Neural cell (in vitro differentiated cells): ENCODE measurements around the gene SLC17A7. TPM values are rescaled to one million over a fixed set of nuclear protein-coding genes. Genes with fewer than 3 reads are reported as not detected.

Source experiments
- H2AFZ ChIP-seq: fragments of 200-600, 300-800 bp; sonication (generic), shearing (Covaris generic); 2 replicates; pipeline ENCODE4 v1.6.0; 2014; ENCODE audit warnings: low read depth, mild to moderate bottlenecking, antibody characterized with exemption, low read length, moderate library complexity
- H3F3A ChIP-seq: fragments of 200-600 bp; shearing (Covaris generic); 2 replicates; pipeline ENCODE4 v1.6.1; 2016; ENCODE audit warnings: mild to moderate bottlenecking, moderate library complexity, mixed read lengths, antibody characterized with exemption, low read length; ENCODE audit not compliant: insufficient read depth, poor library complexity, severe bottlenecking
- H3K27ac ChIP-seq: fragments of 200-600, 300-800 bp; sonication (generic), shearing (Covaris generic); 2 replicates; pipeline ENCODE4 v1.5.1; 2014; ENCODE audit warnings: mild to moderate bottlenecking, low read length, moderate library complexity
- H3K27me3 ChIP-seq: fragments of 300-800, 200-600 bp; sonication (generic), shearing (Covaris generic); 2 replicates; pipeline ENCODE4 v1.6.0; 2014; ENCODE audit warnings: mild to moderate bottlenecking, low read depth, low read length, moderate library complexity; ENCODE audit not compliant: insufficient read depth
- H3K36me3 ChIP-seq: fragments of 300-800, 200-600 bp; sonication (generic), shearing (Covaris generic); 2 replicates; pipeline ENCODE4 v1.5.1; 2014; ENCODE audit warnings: mild to moderate bottlenecking, antibody characterized with exemption, low read length, moderate library complexity; ENCODE audit not compliant: insufficient read depth
- H3K4me2 ChIP-seq: fragments of 300-800, 200-600 bp; sonication (generic), shearing (Covaris generic); 2 replicates; pipeline ENCODE4 v1.6.0; 2014; ENCODE audit warnings: mild to moderate bottlenecking, low read length
- H3K4me3 ChIP-seq: fragments of 300-800, 200-600 bp; sonication (generic), shearing (Covaris generic); 2 replicates; pipeline ENCODE4 v1.5.1; 2014; ENCODE audit warnings: mild to moderate bottlenecking, low read length, moderate library complexity
- H3K79me2 ChIP-seq: fragments of 200-600 bp; shearing (Covaris generic); replicated peaks from 2 replicates; pipeline ENCODE4 v1.6.0; 2014; ENCODE audit warnings: mild to moderate bottlenecking, low read length, moderate library complexity; ENCODE audit not compliant: insufficient read depth
- H3K9ac ChIP-seq: fragments of 300-800, 200-600 bp; sonication (generic), shearing (Covaris generic); 2 replicates; pipeline ENCODE4 v1.6.1; 2016; ENCODE audit warnings: mild to moderate bottlenecking, low read length, mixed read lengths
- H3K9me2 ChIP-seq: fragments of 200-600 bp; shearing (Covaris generic); 2 replicates; pipeline ENCODE4 v1.6.1; 2016; ENCODE audit warnings: mild to moderate bottlenecking, low read length, mixed read lengths; ENCODE audit not compliant: insufficient read depth
- H3K9me3 ChIP-seq: fragments of 200-600, 300-800 bp; sonication (generic), shearing (Covaris generic); 2 replicates; pipeline ENCODE4 v1.6.1; 2016; ENCODE audit warnings: mild to moderate bottlenecking, mixed run types, low read length, moderate library complexity, mixed read lengths
- H4K20me1 ChIP-seq: fragments of 200-600 bp; shearing (Covaris generic); 2 replicates; pipeline ENCODE4 v1.6.1; 2016; ENCODE audit warnings: mild to moderate bottlenecking, mixed run types; ENCODE audit not compliant: insufficient read depth
- EP300 ChIP-seq: fragments of 450-650 bp; conservative IDR thresholded peaks from 2 replicates; pipeline ENCODE4 v1.6.1; 2014; ENCODE audit warnings: antibody characterized with exemption, mild to moderate bottlenecking, moderate library complexity; ENCODE audit not compliant: poor library complexity, severe bottlenecking
- EZH2 ChIP-seq: fragments of 200-600, 300-800 bp; shearing (Covaris generic), sonication (generic); IDR thresholded peaks from 2 replicates; pipeline ENCODE4 v1.6.1; 2014; ENCODE audit warnings: antibody characterized with exemption, low read length, borderline replicate concordance, mild to moderate bottlenecking; ENCODE audit not compliant: insufficient read depth, poor library complexity, severe bottlenecking
- MXI1 ChIP-seq: fragments of 450-650 bp; conservative IDR thresholded peaks from 2 replicates; pipeline ENCODE4 v1.6.1; 2014; ENCODE audit warnings: antibody characterized with exemption, mild to moderate bottlenecking; ENCODE audit not compliant: poor library complexity, severe bottlenecking
- POLR2AphosphoS5 ChIP-seq: IDR thresholded peaks from 2 replicates; pipeline ENCODE4 v1.6.1; 2012
- RAD21 ChIP-seq: fragments of 450-650 bp; conservative IDR thresholded peaks from 2 replicates; pipeline ENCODE4 v1.6.1; 2014; ENCODE audit warnings: antibody characterized with exemption, mild to moderate bottlenecking, moderate library complexity
- SMC3 ChIP-seq: fragments of 450-650 bp; conservative IDR thresholded peaks from 2 replicates; pipeline ENCODE4 v1.6.1; 2014; ENCODE audit warnings: antibody characterized with exemption, mild to moderate bottlenecking, moderate library complexity; ENCODE audit not compliant: poor library complexity
- TAF1 ChIP-seq: IDR thresholded peaks from 2 replicates; pipeline ENCODE4 v1.6.1; 2012; ENCODE audit warnings: low read depth
- polyA plus RNA-seq: library from polyadenylated mRNA; depleted of rRNA; stranded (reverse); fragments of >200 nt; gene quantifications from 2 replicates; pipeline ENCODE4 v1.2.3, GENCODE V29; 2014
- TF ChIP-seq, protein P1 (sequence below): fragments of 450-650 bp; IDR thresholded peaks from 2 replicates; pipeline ENCODE4 v1.5.1; 2014; ENCODE audit warnings: antibody characterized with exemption, mild to moderate bottlenecking, moderate library complexity; ENCODE audit not compliant: poor library complexity, severe bottlenecking
- TF ChIP-seq, protein P2 (sequence below): IDR thresholded peaks from 2 replicates; pipeline ENCODE4 v1.6.1; 2012; ENCODE audit warnings: borderline replicate concordance

SLC17A7 gene
- polyA plus RNA-seq, 1 donor from 2014 or later: 0.07 TPM

DNA sequence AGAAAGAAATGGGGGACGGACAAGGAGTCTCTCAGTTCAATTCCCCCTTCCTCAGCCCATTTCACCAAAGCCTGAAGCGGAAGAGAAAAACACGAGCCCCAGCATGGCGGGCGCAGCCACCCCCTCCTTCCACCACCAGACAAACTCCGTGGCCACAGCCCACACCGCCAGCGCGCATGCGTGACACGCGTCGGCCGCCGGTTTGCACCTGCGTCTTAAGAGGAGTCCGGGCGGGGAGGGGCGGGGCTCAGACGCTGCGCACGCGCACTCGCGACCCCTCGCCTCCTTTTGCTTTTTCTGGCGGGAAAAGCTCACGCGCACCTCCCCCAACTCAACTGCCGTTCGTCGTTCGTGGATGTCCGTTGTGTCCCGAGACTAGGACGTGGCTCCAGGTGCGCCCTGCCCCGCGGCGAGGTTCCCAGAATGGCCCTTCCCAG, 53.4 kb downstream of the SLC17A7 start, which contains the start of gene KASH5:
TSS of gene KASH5 (plus strand) at position 314 of the 437 bp plus-strand sequence. CDS start 2,635 bp downstream, outside the sequence.
- Histone ChIP-seq H4K20me1 (no peaks in the 10 kb centered on the region), H3K79me2 (no peaks in the 10 kb centered on the region), H3K4me2 (no peak within 1 kb of the TSS), H3F3A (no peaks in the 10 kb centered on the region), H3K9me3 (no peaks in the 10 kb centered on the region), H3K4me3 (no peak within 1 kb of the TSS), H2AFZ (no peak within 1 kb of the TSS), H3K27ac (no peak within 1 kb of the TSS), H3K27me3 (no peaks in the 10 kb centered on the region), H3K36me3 (no peaks in the 10 kb centered on the region), H3K9ac (no peak within 1 kb of the TSS), H3K9me2 (no peaks in the 10 kb centered on the region)
- TF ChIP-seq RAD21: no peak
- TF ChIP-seq EP300: no peak
- TF ChIP-seq MXI1: no peak
- no peak for TF ChIP-seq POLR2AphosphoS5
- TF ChIP-seq, protein P1, sequence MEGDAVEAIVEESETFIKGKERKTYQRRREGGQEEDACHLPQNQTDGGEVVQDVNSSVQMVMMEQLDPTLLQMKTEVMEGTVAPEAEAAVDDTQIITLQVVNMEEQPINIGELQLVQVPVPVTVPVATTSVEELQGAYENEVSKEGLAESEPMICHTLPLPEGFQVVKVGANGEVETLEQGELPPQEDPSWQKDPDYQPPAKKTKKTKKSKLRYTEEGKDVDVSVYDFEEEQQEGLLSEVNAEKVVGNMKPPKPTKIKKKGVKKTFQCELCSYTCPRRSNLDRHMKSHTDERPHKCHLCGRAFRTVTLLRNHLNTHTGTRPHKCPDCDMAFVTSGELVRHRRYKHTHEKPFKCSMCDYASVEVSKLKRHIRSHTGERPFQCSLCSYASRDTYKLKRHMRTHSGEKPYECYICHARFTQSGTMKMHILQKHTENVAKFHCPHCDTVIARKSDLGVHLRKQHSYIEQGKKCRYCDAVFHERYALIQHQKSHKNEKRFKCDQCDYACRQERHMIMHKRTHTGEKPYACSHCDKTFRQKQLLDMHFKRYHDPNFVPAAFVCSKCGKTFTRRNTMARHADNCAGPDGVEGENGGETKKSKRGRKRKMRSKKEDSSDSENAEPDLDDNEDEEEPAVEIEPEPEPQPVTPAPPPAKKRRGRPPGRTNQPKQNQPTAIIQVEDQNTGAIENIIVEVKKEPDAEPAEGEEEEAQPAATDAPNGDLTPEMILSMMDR: no peak
- no peak for TF ChIP-seq EZH2
- no peak for TF ChIP-seq TAF1
- no peak for TF ChIP-seq SMC3
- TF ChIP-seq, protein P2, sequence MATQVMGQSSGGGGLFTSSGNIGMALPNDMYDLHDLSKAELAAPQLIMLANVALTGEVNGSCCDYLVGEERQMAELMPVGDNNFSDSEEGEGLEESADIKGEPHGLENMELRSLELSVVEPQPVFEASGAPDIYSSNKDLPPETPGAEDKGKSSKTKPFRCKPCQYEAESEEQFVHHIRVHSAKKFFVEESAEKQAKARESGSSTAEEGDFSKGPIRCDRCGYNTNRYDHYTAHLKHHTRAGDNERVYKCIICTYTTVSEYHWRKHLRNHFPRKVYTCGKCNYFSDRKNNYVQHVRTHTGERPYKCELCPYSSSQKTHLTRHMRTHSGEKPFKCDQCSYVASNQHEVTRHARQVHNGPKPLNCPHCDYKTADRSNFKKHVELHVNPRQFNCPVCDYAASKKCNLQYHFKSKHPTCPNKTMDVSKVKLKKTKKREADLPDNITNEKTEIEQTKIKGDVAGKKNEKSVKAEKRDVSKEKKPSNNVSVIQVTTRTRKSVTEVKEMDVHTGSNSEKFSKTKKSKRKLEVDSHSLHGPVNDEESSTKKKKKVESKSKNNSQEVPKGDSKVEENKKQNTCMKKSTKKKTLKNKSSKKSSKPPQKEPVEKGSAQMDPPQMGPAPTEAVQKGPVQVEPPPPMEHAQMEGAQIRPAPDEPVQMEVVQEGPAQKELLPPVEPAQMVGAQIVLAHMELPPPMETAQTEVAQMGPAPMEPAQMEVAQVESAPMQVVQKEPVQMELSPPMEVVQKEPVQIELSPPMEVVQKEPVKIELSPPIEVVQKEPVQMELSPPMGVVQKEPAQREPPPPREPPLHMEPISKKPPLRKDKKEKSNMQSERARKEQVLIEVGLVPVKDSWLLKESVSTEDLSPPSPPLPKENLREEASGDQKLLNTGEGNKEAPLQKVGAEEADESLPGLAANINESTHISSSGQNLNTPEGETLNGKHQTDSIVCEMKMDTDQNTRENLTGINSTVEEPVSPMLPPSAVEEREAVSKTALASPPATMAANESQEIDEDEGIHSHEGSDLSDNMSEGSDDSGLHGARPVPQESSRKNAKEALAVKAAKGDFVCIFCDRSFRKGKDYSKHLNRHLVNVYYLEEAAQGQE: no peak

DNA sequence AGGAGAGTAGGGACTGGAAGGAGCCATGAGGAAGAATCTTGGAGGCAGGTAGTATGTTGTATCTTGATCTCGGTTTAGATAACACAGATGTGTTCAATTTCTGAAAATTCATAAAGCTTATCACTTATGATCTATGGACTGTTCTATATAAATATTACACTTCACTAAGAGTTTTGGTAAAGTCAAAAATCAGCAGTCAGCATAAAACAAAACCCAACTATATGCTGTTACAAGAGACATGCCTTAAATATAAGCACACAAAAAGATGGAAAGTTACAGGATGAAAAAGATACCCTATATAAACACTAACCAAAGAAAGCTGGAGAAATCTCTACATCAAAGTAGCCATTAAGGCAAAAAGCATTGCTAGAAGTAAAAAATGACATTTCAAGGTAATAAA, 57.7 kb downstream of the SLC17A7 start:
- Histone ChIP-seq H3F3A (no peaks in the 10 kb centered on the region), H4K20me1 (no peaks in the 10 kb centered on the region), H2AFZ (no peak overlapping the region), H3K36me3 (no peaks in the 10 kb centered on the region), H3K4me2 (no peak overlapping the region), H3K9me2 (no peaks in the 10 kb centered on the region), H3K27ac (no peak overlapping the region), H3K9me3 (no peaks in the 10 kb centered on the region), H3K79me2 (no peaks in the 10 kb centered on the region), H3K27me3 (no peaks in the 10 kb centered on the region), H3K4me3 (no peak overlapping the region), H3K9ac (no peak overlapping the region)
- TF ChIP-seq RAD21: no peak
- TF ChIP-seq EZH2: no peak
- TF ChIP-seq, protein P1: no peak
- no peak for TF ChIP-seq POLR2AphosphoS5
